LNCAP (cell line): ENCODE results near the gene GMIP.

Experiments used
- TF ChIP-seq, protein P1 (sequence below): fragments of 450-650 bp; IDR thresholded peaks from 2 replicates; pipeline ENCODE4 v1.5.1; 2017; ENCODE audit warnings: mild to moderate bottlenecking

The GMIP gene

DNA sequence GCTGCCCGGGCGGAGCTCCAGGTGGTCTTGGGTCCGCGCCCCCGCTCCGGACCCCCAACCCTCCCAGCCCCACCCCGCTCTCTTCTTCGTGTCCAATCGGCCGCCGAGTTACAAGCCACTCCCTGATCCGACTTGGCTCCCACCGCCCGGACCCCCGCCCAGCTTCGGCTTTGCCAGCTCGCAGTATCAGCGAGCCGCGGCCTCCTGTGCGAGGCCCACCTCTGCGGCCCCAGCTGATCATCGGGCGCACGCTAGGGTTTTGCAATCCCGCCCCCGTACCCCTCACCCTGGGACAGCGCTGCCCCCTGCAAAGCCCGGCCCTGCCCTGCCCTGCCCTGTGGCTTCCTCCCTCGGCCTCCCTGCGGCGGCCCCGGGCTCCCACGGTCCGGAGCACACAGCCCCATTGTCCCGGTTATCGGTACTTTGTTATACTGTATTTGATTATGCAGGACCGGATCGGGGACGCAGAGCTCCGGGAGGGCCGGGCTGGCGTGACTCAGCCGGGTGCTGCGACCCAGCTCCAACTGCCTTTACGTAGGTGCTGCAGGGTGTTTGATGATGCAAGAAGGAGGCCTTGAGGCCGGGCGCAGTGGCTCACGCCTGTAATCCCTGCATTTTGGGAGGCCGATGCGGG lies 14.8 kb downstream of the GMIP start:
- TF ChIP-seq, protein P1, sequence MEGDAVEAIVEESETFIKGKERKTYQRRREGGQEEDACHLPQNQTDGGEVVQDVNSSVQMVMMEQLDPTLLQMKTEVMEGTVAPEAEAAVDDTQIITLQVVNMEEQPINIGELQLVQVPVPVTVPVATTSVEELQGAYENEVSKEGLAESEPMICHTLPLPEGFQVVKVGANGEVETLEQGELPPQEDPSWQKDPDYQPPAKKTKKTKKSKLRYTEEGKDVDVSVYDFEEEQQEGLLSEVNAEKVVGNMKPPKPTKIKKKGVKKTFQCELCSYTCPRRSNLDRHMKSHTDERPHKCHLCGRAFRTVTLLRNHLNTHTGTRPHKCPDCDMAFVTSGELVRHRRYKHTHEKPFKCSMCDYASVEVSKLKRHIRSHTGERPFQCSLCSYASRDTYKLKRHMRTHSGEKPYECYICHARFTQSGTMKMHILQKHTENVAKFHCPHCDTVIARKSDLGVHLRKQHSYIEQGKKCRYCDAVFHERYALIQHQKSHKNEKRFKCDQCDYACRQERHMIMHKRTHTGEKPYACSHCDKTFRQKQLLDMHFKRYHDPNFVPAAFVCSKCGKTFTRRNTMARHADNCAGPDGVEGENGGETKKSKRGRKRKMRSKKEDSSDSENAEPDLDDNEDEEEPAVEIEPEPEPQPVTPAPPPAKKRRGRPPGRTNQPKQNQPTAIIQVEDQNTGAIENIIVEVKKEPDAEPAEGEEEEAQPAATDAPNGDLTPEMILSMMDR, result no peak

DNA sequence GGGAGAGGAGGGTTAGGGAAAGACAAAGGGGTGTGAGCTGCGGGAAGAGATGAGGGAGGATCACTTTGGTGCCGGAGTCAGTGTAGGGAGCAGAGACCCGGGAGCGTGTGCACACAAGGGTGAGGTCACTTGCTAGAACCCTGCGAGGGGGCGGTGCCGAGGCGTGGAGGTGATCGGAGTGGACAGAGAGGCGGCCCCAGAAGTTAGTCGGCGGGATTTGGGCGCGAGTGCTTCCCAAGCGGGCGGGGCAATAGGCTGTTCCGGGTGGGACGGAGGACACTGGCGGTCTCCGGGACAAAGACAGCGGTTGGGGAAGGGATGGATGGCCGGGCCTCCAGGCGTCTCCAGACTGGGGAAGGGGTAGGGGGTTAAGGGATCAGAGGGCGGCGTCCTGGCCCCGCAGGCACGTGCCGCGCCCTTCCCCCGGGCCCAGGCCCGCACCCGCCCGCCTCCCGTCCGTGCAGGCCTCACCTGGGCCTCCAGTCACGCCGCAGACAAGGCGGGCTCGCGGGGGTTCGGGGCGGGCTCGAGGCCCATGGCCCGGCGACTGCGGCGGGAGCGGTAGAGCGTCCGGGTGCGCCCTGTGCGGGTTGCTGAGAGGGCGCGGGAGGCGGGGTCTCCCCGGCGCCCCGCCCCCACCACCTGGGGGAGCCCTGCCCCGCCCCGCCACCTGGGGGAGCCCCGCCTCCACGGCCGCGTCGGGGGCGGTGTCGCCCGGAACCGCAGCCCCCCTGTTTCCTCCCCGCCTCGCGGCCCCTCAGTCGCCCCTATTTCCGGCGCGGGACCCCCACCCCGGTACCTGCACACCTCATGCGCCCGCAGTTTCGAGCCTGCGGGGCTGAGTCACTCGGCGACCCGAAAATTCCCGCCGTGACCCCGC lies 15.6 kb downstream of the GMIP start, which contains the start of gene LPAR2:
TSS of gene LPAR2 (minus strand) at position 600 of the 880 bp plus-strand sequence. CDS start 945 bp downstream, outside the sequence.
- TF ChIP-seq, protein P1, result no peak

DNA sequence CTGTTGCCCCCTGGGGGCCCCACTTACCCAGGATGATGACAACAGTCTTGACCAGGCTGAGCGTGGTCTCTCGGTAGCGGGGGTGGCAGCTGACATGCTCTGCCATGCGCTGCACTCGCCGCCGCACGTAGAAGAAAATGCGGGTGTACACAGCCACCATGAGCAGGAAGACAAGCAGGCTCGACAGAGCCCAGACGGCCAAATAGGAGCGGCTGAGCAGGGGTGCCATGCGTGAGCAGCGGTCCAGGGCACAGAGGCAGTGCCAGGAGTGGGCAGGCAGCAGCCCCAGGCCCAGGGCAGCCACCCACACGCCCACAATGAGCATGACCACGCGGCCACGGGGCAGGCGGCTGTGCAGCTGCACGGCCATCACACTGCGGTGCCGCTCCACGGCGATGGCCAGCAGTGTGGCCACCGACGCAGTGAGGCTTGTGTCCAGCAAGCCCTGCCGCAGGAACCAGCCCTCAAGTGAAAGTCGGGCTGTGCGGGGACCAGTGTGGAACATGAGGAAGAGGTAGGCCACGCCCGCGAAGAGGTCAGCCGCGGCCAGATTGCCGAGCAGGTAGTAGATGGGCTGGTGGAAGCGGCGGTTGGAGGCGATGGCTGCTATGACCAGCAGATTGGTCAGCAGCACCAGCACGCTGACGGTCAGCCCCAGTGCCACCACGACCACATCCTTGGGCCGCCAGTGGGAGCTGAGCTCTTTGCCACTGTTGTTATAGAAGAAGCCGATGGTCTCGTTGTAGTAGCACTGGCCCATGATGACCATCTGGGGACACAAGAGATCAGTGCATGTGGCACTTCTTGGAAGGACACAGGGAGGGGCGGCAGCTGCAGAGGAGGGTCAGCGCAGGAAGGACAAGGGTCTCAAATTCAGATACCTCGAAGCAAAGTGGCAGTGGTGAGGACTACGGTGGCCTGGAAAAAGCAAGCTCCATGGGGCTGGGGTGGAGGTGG lies 16.7 kb downstream of the GMIP start:
- TF ChIP-seq, protein P1, result no peak

DNA sequence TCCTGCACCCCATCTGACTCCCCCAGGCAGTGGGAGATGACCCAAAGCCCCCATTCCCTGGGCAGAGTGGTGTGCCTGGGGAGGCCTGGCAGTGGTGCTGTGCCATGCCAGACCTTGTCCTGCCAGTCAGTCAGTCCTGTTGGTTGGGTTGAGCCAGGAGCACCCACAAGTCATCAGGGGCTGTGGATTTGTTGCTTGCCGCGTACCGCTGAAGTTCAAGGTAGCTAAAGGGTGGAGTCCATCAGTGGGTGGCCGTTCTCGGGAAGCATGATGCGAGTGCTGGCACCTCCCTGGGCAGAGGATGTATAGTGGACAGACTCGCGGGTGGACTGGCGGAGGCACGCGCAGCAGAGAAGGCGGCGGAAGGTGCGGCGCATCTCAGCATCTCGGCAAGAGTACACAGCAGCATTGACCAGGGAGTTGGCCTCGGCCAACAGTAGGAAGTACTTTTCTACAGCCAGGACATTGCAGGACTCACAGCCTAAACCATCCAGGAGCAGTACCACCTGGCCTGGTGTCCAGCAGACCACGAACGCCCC lies 19.4 kb downstream of the GMIP start:
- TF ChIP-seq, protein P1, result no peak

DNA sequence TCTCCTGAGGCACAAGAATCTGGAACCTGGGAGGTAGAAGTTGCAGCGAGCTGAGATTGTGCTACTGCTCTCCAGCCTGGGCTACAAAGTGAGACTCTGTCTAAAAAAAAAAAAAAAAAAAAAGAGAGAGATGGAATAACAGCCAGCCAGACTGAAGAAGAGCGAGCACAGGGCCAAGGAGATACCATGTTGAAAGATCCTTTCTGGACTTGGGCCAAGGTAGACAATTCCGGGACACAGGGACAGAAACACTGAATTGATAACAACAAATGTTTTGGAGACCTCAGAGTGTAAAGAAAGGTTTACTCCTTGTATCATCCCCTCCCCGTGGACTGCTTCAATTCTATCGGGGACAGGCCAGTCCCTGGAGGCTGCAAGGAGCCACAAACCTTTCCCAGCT lies 20.1 kb downstream of the GMIP start:
- TF ChIP-seq, protein P1, result no peak

DNA sequence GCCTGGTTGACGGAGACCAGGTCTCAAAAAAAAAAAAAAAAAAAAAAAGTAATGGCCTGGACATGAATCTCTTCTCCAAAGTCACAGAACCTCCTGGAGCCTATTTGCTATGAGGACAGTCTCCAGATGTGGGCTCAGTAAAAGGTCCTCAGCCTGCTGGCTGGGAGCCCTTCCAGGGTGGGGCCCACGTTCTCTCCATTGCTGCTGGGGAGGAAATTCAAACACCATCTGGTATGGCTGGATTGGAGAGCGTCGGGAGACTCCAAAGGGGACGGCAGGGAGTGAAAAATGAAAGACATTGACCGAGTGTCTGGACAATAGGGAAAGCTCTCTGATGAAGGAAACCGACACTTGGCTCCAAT lies 23.6 kb downstream of the GMIP start:
- TF ChIP-seq, protein P1, result no peak
